Heart right ventricle (tissue), 16 donors: ENCODE results near the gene CAMK2N2. TPM values are rescaled to one million over a fixed set of nuclear protein-coding genes. Genes with fewer than 3 reads are reported as not detected.

Experiments
- ATAC-seq, 8 donors: fragments of 200-7000 bp; cut with Tn5 transposase; one replicate each; pipeline ENCODE4 v1.9.1; 2020; ENCODE audit warnings: mild to moderate bottlenecking in 8 of 8, moderate library complexity in 8 of 8, moderate number of reproducible peaks in 1 of 8
- DNase-seq, 2 donors: peaks; one replicate each; pipeline ENCODE4 v3.0.0-alpha.2; 2020
- H3K27ac ChIP-seq, 10 donors: fragments of 200-600 bp; sonication (generic) in 2 of 10; one replicate each; pipeline versions ENCODE4 v1.5.0 to v1.8.0; 2020 to 2022; ENCODE audit warnings: mild to moderate bottlenecking in 3 of 10
- H3K27me3 ChIP-seq, 7 donors: fragments of 200-600 bp; one replicate each; pipeline ENCODE4 v1.8.0; 2021 to 2022; ENCODE audit warnings: mild to moderate bottlenecking in 2 of 7
- H3K36me3 ChIP-seq, 9 donors: fragments of 200-600 bp; sonication (generic) in 1 of 9; one replicate each; pipeline versions ENCODE4 v1.5.0 to v1.8.0; 2020 to 2022; ENCODE audit warnings: mild to moderate bottlenecking in 2 of 9
- H3K4me1 ChIP-seq, 9 donors: fragments of 200-600 bp; sonication (generic) in 1 of 9; one replicate each; pipeline versions ENCODE4 v1.5.0 to v1.8.0; 2020 to 2022; ENCODE audit warnings: mild to moderate bottlenecking in 4 of 9
- H3K4me3 ChIP-seq, 10 donors: fragments of 200-600 bp; sonication (generic) in 2 of 10; one replicate each; pipeline versions ENCODE4 v1.5.0 to v1.8.0; 2020 to 2022; ENCODE audit warnings: mild to moderate bottlenecking in 7 of 10, moderate library complexity in 2 of 10
- H3K9me3 ChIP-seq, 11 donors: fragments of 200-600 bp in 10 of 11; sonication (generic) in 2 of 11; one replicate each; pipeline versions ENCODE4 v1.5.0 to v1.8.0; 2013 to 2022; ENCODE audit warnings: mild to moderate bottlenecking in 2 of 11, control low read depth in 1 of 11, moderate library complexity in 1 of 11
- CTCF ChIP-seq, 9 donors: fragments of 200-600 bp; sonication (generic) in 2 of 9; IDR thresholded peaks; one replicate each; pipeline versions ENCODE4 v1.5.0 to v1.8.0; 2021 to 2022; ENCODE audit warnings: antibody characterized with exemption in 9 of 9, mild to moderate bottlenecking in 5 of 9, moderate library complexity in 1 of 9
- WGBS, 2 donors: extraction: QIAGEN DNeasy Blood & Tissue Kit; methylation state at CpG; one replicate each; pipeline ENCODE4 v1.1.7; 2013; ENCODE audit warnings: inconsistent platforms in 1 of 2; 5-methylcytosine and 5-hydroxymethylcytosine counted together
- intact Hi-C, 10 donors: fragments of 100-400 bp; cut with DNase I; formaldehyde crosslinking; loops; one replicate each; pipeline versions ENCODE4 v1.11.1 to v1.14.2; 2022
- polyA plus RNA-seq, 2 donors: library from polyadenylated mRNA; stranded (reverse); fragments of 200-250 nt; gene quantifications; one replicate each; pipeline ENCODE4 v1.2.3, GENCODE V29; 2013
- total RNA-seq, 10 donors: library from RNA; stranded (reverse); fragmentation: NEBNext Ultra II Directional in 3 of 10; extraction: Animal tissue kit (Norgen Biotek cat#: 25700) in 3 of 10; gene quantifications; one replicate each; pipeline versions ENCODE4 v1.2.1 to v1.2.4, GENCODE V29; 2021 to 2023
- donor health status: Arrhythmogenic right ventricular cardiomyopathy.
- donor health status: ischemic (EF 13 %, LVEDD 7.1; RV severe dilation, severe dysfunction).
- donor health status: healthy with polysubstance abuse.
- donor health status: DM: no; HTN: yes; CAD: no.
- donor health status: DM: no; HTN: no; CAD: no.
- donor health status: ischemic (EF 25% LVEDD 6.9; RV normal size, moderate dysfunction).
- donor health status: ischemic (EF 25% LVEDD 5.7; RV mildly dilated, moderate dysfunction).
- donor health status: healthy.
- donor health status: DM: yes; HTN: yes; CAD: no.
- donor health status: Ischemic cardiomyopathy.
- donor health status: ischemic (EF 35%, LVEDD 5.7; RV mildly dilated, moderate dysfunction).
- donor health status: nonischemic (EF 11% LVEDD 7.7; RV severe dilation, severe dysfunction).
- donor health status: DM: yes; HTN: yes; CAD: no.
- donor health status: PGD.
- donor health status: ischemic (EF 29% LVEDD 5.4; RV normal size, mild dysfunction).
- donor health status: nonischemic (EF 23%, LVEDD 6.1; RV moderate dilation, normal function).

The CAMK2N2 gene
- total and polyA plus RNA-seq, 12 donors, result 0.12 to 0.30 (median 0.23) TPM; not detected in 8

GRCh38 chr3:184260724-184261269 lies 556 bp downstream of the CAMK2N2 start:
- Histone ChIP-seq H3K4me3 (peak overlapping the region in 9 of 10 donors; percentile 30 to 58 (median 54)), H3K27me3 (peaks cover 13 to 73% (median 68%) of the 10 kb centered on the region in 7 donors), H3K4me1 (peaks cover 12 to 33% (median 26%) of the 10 kb centered on the region in 9 donors), H3K9me3 (no peaks in the 10 kb centered on the region), H3K36me3 (no peaks in the 10 kb centered on the region), H3K27ac (no peak overlapping the region)
- no peak for ATAC-seq
- WGBS, 2 donors, result 1% methylated on average over 49 of the region's 49 CpGs
- no peak for DNase-seq
- no peak for TF ChIP-seq CTCF (IDR thresholded peaks at IDR 0.05)
- intact Hi-C loops, result no loop called here

- DNase-seq, result peak; percentile 33 to 36
- Histone ChIP-seq H3K4me3 (peak overlapping the region in 8 of 10 donors; percentile 35 to 58 (median 54)), H3K27me3 (peaks cover 13 to 66% (median 61%) of the 10 kb centered on the region in 7 donors), H3K36me3 (no peaks in the 10 kb centered on the region), H3K9me3 (no peaks in the 10 kb centered on the region), H3K4me1 (peaks cover 12 to 33% (median 26%) of the 10 kb centered on the region in 9 donors), H3K27ac (no peak overlapping the region)
- ATAC-seq, result peak; percentile 52 to 82 (median 58)
- intact Hi-C loops, result no loop called here
- TF ChIP-seq CTCF (IDR thresholded peaks at IDR 0.05), result no peak
- WGBS, 2 donors, result 1% methylated on average over 52 to 91 of the region's 91 CpGs
These were observed 1.3 kb downstream of the CAMK2N2 start for GRCh38 chr3:184259878-184260723.

GRCh38 chr3:184259396-184259877 lies 1.9 kb downstream of the CAMK2N2 start:
- no peaks in the 10 kb centered on the region for H3K36me3 ChIP-seq
- no peaks in the 10 kb centered on the region for H3K9me3 ChIP-seq
- peak in 1 of 8 donors; percentile 18 for ATAC-seq
- WGBS, 2 donors, result 11 to 15% methylated on average over 20 to 28 of the region's 28 CpGs
- H3K27me3 ChIP-seq, result peaks cover 13 to 59% (median 54%) of the 10 kb centered on the region in 7 donors
- H3K4me3 ChIP-seq, result peak overlapping the region in 2 of 10 donors; percentile 8 to 26
- DNase-seq, result no peak
- no peak for TF ChIP-seq CTCF (IDR thresholded peaks at IDR 0.05)
- peaks cover 12 to 33% (median 26%) of the 10 kb centered on the region in 9 donors for H3K4me1 ChIP-seq
- no peak overlapping the region for H3K27ac ChIP-seq
- intact Hi-C loops, result no loop called here

- Histone ChIP-seq H3K27ac (no peak overlapping the region), H3K4me1 (peaks cover 12 to 33% (median 26%) of the 10 kb centered on the region in 9 donors), H3K36me3 (no peaks in the 10 kb centered on the region), H3K9me3 (no peaks in the 10 kb centered on the region), H3K4me3 (no peak overlapping the region), H3K27me3 (peaks cover 13 to 54% (median 49%) of the 10 kb centered on the region in 7 donors)
- TF ChIP-seq CTCF (IDR thresholded peaks at IDR 0.05), result no peak
- ATAC-seq (no peak), DNase-seq (no peak)
- intact Hi-C loops, result no loop called here
- 85 to 88% methylated on average over 5 of the region's 5 CpGs for WGBS, 2 donors
These were observed 2.4 kb downstream of the CAMK2N2 start for GRCh38 chr3:184258926-184259325.
